ENCODE measurements around the gene CTNNBIP1.
A peak's percentile ranks its signal among the peaks of the same experiment; 100 is the strongest.

The CTNNBIP1 gene

GRCh38 chr1:9912264-9912936, 2.3 kb upstream of the CTNNBIP1 start:
- no peak for DNase-seq (ENCODE audit: low read depth)
- no peak overlapping the region for H3K4me3 ChIP-seq (ENCODE audit: low read depth, low read length)
- TF ChIP-seq, protein P1, sequence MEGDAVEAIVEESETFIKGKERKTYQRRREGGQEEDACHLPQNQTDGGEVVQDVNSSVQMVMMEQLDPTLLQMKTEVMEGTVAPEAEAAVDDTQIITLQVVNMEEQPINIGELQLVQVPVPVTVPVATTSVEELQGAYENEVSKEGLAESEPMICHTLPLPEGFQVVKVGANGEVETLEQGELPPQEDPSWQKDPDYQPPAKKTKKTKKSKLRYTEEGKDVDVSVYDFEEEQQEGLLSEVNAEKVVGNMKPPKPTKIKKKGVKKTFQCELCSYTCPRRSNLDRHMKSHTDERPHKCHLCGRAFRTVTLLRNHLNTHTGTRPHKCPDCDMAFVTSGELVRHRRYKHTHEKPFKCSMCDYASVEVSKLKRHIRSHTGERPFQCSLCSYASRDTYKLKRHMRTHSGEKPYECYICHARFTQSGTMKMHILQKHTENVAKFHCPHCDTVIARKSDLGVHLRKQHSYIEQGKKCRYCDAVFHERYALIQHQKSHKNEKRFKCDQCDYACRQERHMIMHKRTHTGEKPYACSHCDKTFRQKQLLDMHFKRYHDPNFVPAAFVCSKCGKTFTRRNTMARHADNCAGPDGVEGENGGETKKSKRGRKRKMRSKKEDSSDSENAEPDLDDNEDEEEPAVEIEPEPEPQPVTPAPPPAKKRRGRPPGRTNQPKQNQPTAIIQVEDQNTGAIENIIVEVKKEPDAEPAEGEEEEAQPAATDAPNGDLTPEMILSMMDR (conservative IDR thresholded peaks at IDR 0.05; ENCODE audit: low read depth, low read length): no peak

- TF ChIP-seq, protein P1 (conservative IDR thresholded peaks at IDR 0.05; ENCODE audit: low read depth, low read length): no peak
- peak; percentile 100 for DNase-seq (ENCODE audit: low read depth)
Observed at GRCh38 chr1:9910423-9911178, 532 bp upstream of the CTNNBIP1 start.

DNA sequence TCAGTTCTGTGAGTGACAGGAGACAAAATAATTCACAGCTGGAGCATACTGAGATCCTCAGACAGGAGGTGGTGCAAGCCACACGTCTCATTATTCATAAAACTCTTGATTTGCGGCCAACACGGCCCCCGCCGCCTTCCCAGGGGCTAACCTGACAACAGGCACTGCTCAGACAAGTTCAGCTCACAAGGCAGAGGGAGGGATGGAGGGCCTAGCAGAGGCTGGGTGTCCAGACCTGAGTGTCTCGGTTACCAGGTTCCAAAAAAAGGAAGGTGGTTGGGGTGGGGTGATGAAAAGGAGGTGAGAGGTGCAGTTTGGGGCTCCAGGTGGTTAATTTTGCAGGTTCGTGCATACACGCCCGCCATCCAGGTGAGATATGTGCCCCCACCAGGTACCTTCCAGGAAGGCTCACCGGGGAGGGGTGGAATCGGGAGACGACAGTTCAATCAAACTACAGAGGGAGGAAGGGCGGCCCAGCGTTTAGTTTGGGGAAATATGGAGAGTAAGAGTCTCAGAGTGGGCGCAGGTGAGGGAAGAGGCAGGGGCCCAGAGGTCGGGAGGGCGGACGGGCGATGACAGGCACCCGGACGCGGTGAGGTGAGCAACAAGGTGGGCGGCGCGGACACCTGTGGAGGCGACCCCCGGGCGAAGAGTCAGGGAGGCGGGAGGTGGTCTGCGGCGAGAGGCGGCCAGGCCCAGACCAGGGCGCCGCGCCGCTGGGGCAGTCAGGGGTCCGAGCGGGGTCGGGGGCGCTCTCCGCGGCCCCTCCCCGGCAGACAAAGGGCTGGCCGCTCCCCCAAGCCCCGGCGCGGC, 629 bp downstream of the CTNNBIP1 start:
- TF ChIP-seq, protein P1 (conservative IDR thresholded peaks at IDR 0.05; ENCODE audit: low read depth, low read length): no peak
- DNase-seq (ENCODE audit: low read depth): peak; percentile 42

More at GRCh38 chr1:9910423-9911178, 532 bp upstream of the CTNNBIP1 start:
- H3K4me3 ChIP-seq (ENCODE audit: low read depth, low read length): peak overlapping the region; percentile 73

DNA sequence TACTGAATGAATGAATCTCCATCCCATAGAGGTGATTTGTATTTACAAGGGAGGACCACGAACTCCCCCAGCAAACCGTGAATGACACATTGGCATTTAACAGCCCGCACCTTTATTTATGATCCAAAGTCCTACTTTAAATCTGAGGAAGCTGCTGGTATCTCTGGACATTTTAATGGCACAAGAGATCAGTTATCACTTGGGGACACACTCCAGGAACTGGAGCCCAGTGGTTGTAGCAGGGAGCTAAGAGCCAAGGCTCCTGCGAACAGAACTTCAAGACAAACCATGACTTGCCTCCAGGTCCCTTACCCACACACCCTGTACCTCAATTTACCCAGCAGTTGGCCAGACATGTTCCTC, 1.2 kb downstream of the CTNNBIP1 start:
- no peak for DNase-seq (ENCODE audit: low read depth)
- TF ChIP-seq, protein P1 (conservative IDR thresholded peaks at IDR 0.05; ENCODE audit: low read depth, low read length): no peak
- H3K4me3 ChIP-seq (ENCODE audit: low read depth, low read length): peak overlapping the region; percentile 75

More for the DNA sequence above, 629 bp downstream of the CTNNBIP1 start:
- H3K4me3 ChIP-seq (ENCODE audit: low read depth, low read length): peak overlapping the region; percentile 75

GRCh38 chr1:9907441-9907840, 2.6 kb downstream of the CTNNBIP1 start:
- TF ChIP-seq, protein P1 (conservative IDR thresholded peaks at IDR 0.05; ENCODE audit: low read depth, low read length): no peak
- H3K4me3 ChIP-seq (ENCODE audit: low read depth, low read length): no peak overlapping the region

DNA sequence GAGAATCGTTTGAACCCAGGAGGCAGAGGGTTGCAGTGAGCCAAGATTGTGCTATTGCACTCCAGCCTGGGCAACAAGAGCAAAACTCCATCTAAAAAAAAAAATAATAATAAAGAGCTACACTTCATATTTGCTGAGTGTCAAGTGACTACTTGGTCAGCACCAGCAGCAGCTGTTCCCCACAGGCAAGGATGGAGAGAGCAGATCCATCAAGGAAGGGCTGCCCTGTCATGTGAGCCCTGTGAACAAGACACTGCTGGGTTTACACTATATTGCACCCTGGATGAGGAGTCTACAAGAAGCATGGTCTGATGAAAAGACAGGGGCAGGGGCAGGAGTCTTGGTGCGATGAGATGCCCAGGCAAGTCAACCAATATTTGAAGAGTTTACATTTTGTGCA, 3.6 kb downstream of the CTNNBIP1 start:
- TF ChIP-seq, protein P1 (conservative IDR thresholded peaks at IDR 0.05; ENCODE audit: low read depth, low read length): no peak
- H3K4me3 ChIP-seq (ENCODE audit: low read depth, low read length): no peak overlapping the region
- no peak for DNase-seq (ENCODE audit: low read depth)

More at GRCh38 chr1:9907441-9907840, 2.6 kb downstream of the CTNNBIP1 start:
- DNase-seq (ENCODE audit: low read depth): no peak
